Body of pancreas (tissue), 4 donors: Measurements from ENCODE around the gene TTC28. TPM values are rescaled to one million over a fixed set of nuclear protein-coding genes. Genes with fewer than 3 reads are reported as not detected.

Source experiments
- ATAC-seq: fragments of 150-250 bp; one replicate; pipeline ENCODE4 v1.9.1; 2016
- DNase-seq, 4 donors: peaks; one replicate each; pipeline ENCODE4 v3.0.0-alpha.2; 2019
- H3K27ac ChIP-seq, 4 donors: fragments of 200-600 bp; sonication (generic); 1 replicate in 3 of 4; 2 replicates in 1 of 4; pipeline versions ENCODE4 v1.5.1 to v1.6.1; 2016 to 2019; ENCODE audit warnings: mild to moderate bottlenecking in 1 of 4, mixed read lengths in 1 of 4, moderate library complexity in 1 of 4
- H3K27me3 ChIP-seq, 2 donors: fragments of 200-600 bp; sonication (generic); one replicate each; pipeline ENCODE4 v1.6.0; 2016; ENCODE audit warnings: mild to moderate bottlenecking in 1 of 2
- H3K36me3 ChIP-seq, 2 donors: fragments of 200-600 bp; sonication (generic); replicated peaks in 1 of 2; 2 replicates each; pipeline ENCODE4 v1.5.1; 2016; ENCODE audit warnings: low read depth in 2 of 2; ENCODE audit not compliant: insufficient read depth in 1 of 2
- H3K4me1 ChIP-seq: fragments of 200-600 bp; sonication (generic); one replicate; pipeline ENCODE4 v1.6.0; 2016
- H3K4me3 ChIP-seq, 2 donors: fragments of 200-600 bp; sonication (generic); 1 replicate in 1 of 2; 2 replicates in 1 of 2; pipeline ENCODE4 v1.5.1; 2016 to 2019
- H3K9me3 ChIP-seq, 3 donors: fragments of 200-600 bp; sonication (generic); 1 replicate in 2 of 3; 2 replicates in 1 of 3; pipeline ENCODE4 v1.5.1; 2016
- POLR2A ChIP-seq, 3 donors: fragments of 450-650 bp; IDR thresholded peaks; one replicate each; pipeline ENCODE4 v1.6.1; 2016; ENCODE audit warnings: antibody characterized with exemption in 3 of 3, mild to moderate bottlenecking in 2 of 3
- WGBS, 2 donors: methylation state at CpG; one replicate each; pipeline ENCODE4 v1.1.5; 2017; 5-methylcytosine and 5-hydroxymethylcytosine counted together
- intact Hi-C: fragments of 100-400 bp; cut with DNase I; formaldehyde crosslinking; loops from one replicate; pipeline ENCODE4 v1.15.1; 2023
- total RNA-seq, 2 donors: library from RNA; depleted of rRNA; stranded (reverse); fragments of >200 nt; gene quantifications; one replicate each; pipeline ENCODE4 v1.1.0, GENCODE V29; 2016
- TF ChIP-seq, protein P1 (sequence below), 7 experiments: fragments of 450-650 bp in 4 of 7; fragments of 200-600 bp in 3 of 7; sonication (generic) in 3 of 7; IDR thresholded peaks; one replicate each; pipeline ENCODE4 v1.5.1; 2016 to 2019; ENCODE audit warnings: antibody characterized with exemption in 7 of 7

Gene TTC28
- total RNA-seq, 2 donors from 2014 or later: 21.0 to 87.3 TPM

DNA sequence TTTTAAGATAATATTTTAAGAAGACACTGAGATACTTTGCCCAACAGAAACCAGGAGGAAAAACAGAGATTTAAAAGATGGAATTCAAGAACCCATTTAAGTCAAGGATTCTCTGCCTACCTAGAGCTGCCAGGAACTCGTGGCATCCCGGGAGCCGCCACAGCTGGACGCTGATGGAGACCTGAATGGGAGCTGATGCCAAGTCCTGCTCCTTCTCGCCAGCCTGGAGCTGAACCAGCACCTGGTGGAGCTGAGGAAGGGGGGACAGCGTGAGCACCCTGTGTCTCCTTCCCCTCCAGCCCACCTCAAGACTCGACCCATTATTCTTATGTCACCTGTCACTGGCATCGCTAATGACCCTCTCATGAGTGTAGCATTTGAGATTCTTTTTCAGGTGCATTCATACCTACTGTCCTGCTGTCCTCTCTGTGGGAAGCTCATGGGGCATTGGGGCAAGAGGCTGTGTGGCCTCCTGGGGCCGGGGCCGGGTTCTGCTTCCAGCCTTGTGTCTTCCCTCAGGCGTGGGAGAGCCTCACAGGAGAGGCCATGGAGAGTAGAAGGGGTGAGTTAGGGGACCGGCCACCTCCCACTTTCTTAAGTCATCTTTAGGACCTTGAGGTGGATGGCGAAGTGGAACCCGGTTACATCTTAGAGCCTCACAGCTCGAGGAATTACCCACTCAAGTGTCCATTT is 689.7 kb downstream of the TTC28 start:
- Histone ChIP-seq H3K27me3 (no peaks in the 10 kb centered on the region), H3K4me1 (no peaks in the 10 kb centered on the region), H3K4me3 (no peak overlapping the region), H3K9me3 (no peaks in the 10 kb centered on the region), H3K36me3 (peaks cover 0 to 4% of the 10 kb centered on the region in 2 donors), H3K27ac (no peak overlapping the region)
- intact Hi-C loops: no loop called here
- ATAC-seq (no peak), DNase-seq (peak in 1 of 4 donors; percentile 5)
- no peak for TF ChIP-seq POLR2A (IDR thresholded peaks at IDR 0.05)
- TF ChIP-seq, protein P1, sequence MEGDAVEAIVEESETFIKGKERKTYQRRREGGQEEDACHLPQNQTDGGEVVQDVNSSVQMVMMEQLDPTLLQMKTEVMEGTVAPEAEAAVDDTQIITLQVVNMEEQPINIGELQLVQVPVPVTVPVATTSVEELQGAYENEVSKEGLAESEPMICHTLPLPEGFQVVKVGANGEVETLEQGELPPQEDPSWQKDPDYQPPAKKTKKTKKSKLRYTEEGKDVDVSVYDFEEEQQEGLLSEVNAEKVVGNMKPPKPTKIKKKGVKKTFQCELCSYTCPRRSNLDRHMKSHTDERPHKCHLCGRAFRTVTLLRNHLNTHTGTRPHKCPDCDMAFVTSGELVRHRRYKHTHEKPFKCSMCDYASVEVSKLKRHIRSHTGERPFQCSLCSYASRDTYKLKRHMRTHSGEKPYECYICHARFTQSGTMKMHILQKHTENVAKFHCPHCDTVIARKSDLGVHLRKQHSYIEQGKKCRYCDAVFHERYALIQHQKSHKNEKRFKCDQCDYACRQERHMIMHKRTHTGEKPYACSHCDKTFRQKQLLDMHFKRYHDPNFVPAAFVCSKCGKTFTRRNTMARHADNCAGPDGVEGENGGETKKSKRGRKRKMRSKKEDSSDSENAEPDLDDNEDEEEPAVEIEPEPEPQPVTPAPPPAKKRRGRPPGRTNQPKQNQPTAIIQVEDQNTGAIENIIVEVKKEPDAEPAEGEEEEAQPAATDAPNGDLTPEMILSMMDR (IDR thresholded peaks at IDR 0.05): no peak
- WGBS, 2 donors: 85 to 87% methylated on average over 11 to 15 of the region's 15 CpGs

DNA sequence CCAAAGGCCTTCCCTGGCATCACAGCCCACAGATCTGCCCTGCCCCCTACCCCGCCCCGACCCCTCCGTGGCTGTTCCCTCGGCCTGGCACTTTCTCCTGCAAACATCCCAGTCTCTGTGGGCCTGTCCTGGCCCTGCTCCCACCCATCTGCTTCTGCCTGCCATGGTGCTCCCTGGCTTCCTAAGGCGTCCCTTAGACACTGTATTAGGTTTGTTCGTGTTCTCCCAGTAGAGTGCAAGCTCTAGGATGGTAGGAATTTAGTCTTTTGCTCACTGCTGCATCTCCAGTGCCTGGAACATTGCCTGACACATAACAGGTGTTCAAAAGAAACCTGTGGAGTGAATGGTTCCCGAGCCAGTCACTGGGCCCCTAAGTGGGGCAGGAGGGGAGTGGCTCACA is 690.9 kb downstream of the TTC28 start:
- ATAC-seq (no peak), DNase-seq (no peak)
- no peak overlapping the region for H3K4me3 ChIP-seq
- intact Hi-C loops: no loop called here
- WGBS, 2 donors: 90 to 92% methylated on average over 7 of the region's 7 CpGs
- H3K4me1 ChIP-seq: no peaks in the 10 kb centered on the region
- no peak overlapping the region for H3K27ac ChIP-seq
- no peaks in the 10 kb centered on the region for H3K9me3 ChIP-seq
- no peaks in the 10 kb centered on the region for H3K27me3 ChIP-seq
- H3K36me3 ChIP-seq: peaks cover 0 to 8% of the 10 kb centered on the region in 2 donors
- no peak for TF ChIP-seq POLR2A (IDR thresholded peaks at IDR 0.05)
- TF ChIP-seq, protein P1 (IDR thresholded peaks at IDR 0.05): no peak

DNA sequence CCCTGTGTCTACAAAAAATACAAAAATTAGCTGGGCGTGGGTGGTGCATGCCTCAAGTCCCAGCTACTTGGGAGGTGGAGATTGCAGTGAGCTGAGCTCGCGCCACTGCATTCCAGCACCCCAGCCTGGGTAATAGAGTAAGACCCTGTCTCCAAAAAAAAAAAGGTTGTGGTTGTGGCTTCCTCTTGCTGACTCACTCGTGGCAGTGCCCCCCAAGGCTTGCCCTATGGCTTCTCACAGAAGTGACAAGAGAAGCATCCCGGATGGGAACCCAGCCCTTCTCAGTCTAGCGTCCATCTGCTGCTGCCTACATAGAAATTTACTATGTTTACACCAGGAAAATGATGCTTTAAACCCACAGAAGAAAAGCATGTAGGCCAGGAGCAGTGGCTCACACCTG is 692.1 kb downstream of the TTC28 start:
- ATAC-seq (no peak), DNase-seq (no peak)
- H3K36me3 ChIP-seq: peaks cover 0 to 9% of the 10 kb centered on the region in 2 donors
- no peak overlapping the region for H3K4me3 ChIP-seq
- intact Hi-C loops: no loop called here
- no peaks in the 10 kb centered on the region for H3K27me3 ChIP-seq
- WGBS, 2 donors: 65 to 75% methylated on average over 6 of the region's 6 CpGs
- no peaks in the 10 kb centered on the region for H3K4me1 ChIP-seq
- no peak overlapping the region for H3K27ac ChIP-seq
- H3K9me3 ChIP-seq: no peaks in the 10 kb centered on the region
- TF ChIP-seq, protein P1 (IDR thresholded peaks at IDR 0.05): no peak
- no peak for TF ChIP-seq POLR2A (IDR thresholded peaks at IDR 0.05)

DNA sequence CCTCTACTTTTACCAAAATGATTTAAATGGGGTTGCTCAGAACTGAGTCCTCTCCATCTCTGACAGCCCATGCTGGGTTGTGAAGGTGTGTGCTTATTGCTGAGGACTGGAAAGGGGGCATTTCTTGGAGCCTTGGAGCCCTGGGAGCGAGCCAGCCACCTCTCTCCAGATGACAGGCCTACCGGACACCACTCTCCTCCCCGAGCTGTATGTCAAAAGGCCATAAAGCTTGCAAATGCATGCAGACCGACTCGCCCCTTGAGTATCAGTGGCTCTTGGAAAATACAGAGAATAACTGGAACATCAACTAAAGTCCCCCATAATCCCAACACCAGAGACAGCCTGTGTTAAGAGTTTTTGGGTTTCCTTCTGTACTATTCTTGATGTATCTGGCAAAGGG is 692.7 kb downstream of the TTC28 start:
- ATAC-seq (no peak), DNase-seq (no peak)
- Histone ChIP-seq H3K9me3 (no peaks in the 10 kb centered on the region), H3K27ac (no peak overlapping the region), H3K36me3 (peaks cover 0 to 7% of the 10 kb centered on the region in 2 donors), H3K4me3 (no peak overlapping the region), H3K4me1 (no peaks in the 10 kb centered on the region), H3K27me3 (no peaks in the 10 kb centered on the region)
- 82 to 88% methylated on average over 5 of the region's 5 CpGs for WGBS, 2 donors
- intact Hi-C loops: no loop called here
- TF ChIP-seq, protein P1 (IDR thresholded peaks at IDR 0.05): no peak
- TF ChIP-seq POLR2A (IDR thresholded peaks at IDR 0.05): no peak

DNA sequence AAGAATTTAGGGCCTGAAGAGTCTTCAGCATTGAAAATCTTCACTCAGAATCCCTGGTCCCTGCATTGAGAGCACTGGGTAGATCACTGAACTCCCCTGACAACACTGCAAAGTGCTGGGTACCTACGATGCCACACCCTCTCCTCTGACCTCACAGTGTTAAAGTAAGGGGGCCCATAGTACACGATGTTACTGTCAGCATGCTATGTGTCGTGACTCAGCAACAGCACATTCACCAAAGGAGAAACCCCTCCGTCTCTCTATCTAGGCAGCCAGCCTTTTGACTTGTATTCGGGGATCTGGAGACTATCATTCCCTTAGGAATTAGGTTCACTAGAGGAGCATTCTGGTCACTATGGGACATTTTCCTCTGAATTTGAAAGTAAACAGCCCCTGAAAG is 693.2 kb downstream of the TTC28 start:
- DNase-seq: no peak
- H3K4me3 ChIP-seq: no peak overlapping the region
- no peaks in the 10 kb centered on the region for H3K9me3 ChIP-seq
- ATAC-seq: no peak
- TF ChIP-seq, protein P1 (IDR thresholded peaks at IDR 0.05): no peak
- no peak for TF ChIP-seq POLR2A (IDR thresholded peaks at IDR 0.05)
- H3K36me3 ChIP-seq: peaks cover 0 to 6% of the 10 kb centered on the region in 2 donors
- no peaks in the 10 kb centered on the region for H3K27me3 ChIP-seq
- H3K4me1 ChIP-seq: no peaks in the 10 kb centered on the region
- no peak overlapping the region for H3K27ac ChIP-seq
- WGBS, 2 donors: 83 to 90% methylated on average over 5 of the region's 5 CpGs
- intact Hi-C loops: no loop called here
